CD14-positive monocyte (primary cell): ENCODE results near the gene RCOR3. TPM values are rescaled to one million over a fixed set of nuclear protein-coding genes. Genes with fewer than 3 reads are reported as not detected.

Experiments used
- DNase-seq, 3 donors: peaks; one replicate each; pipeline ENCODE4 v3.0.0-alpha.2; 2011 to 2022
- H2AFZ ChIP-seq: 2 replicates; pipeline ENCODE4 v1.6.0; 2012; ENCODE audit warnings: mild to moderate bottlenecking, low read depth, low read length, inconsistent platforms; ENCODE audit not compliant: insufficient read depth, poor library complexity, severe bottlenecking
- H3K27ac ChIP-seq, 2 donors: 1 replicate in 1 of 2; 2 replicates in 1 of 2; pipeline ENCODE4 v1.5.1; 2012 to 2013; ENCODE audit warnings: low read length in 2 of 2, control low read depth in 1 of 2, inconsistent platforms in 1 of 2, low read depth in 1 of 2, mild to moderate bottlenecking in 1 of 2
- H3K27me3 ChIP-seq, 2 donors: one replicate each; pipeline versions ENCODE4 v1.6.0 to v1.6.1; 2011 to 2013; ENCODE audit warnings: low read length in 2 of 2; ENCODE audit not compliant: control insufficient read depth in 2 of 2, insufficient read depth in 2 of 2
- H3K36me3 ChIP-seq, 2 donors: replicated peaks in 1 of 2; 1 replicate in 1 of 2; 2 replicates in 1 of 2; pipeline versions ENCODE4 v1.5.1 to v1.6.1; 2012 to 2013; ENCODE audit warnings: low read length in 2 of 2, control low read depth in 1 of 2, inconsistent platforms in 1 of 2, mild to moderate bottlenecking in 1 of 2; ENCODE audit not compliant: insufficient read depth in 2 of 2, control insufficient read depth in 1 of 2
- H3K4me1 ChIP-seq, 2 donors: 1 replicate in 1 of 2; 2 replicates in 1 of 2; pipeline versions ENCODE4 v1.5.1 to v1.6.1; 2012 to 2013; ENCODE audit warnings: low read length in 2 of 2, control low read depth in 1 of 2, inconsistent platforms in 1 of 2, mild to moderate bottlenecking in 1 of 2, moderate library complexity in 1 of 2; ENCODE audit not compliant: insufficient read depth in 2 of 2, control insufficient read depth in 1 of 2
- H3K4me2 ChIP-seq: replicated peaks from 2 replicates; pipeline ENCODE3; 2012; ENCODE audit warnings: low read length, moderate library complexity, mild to moderate bottlenecking; ENCODE audit not compliant: poor library complexity, severe bottlenecking; ENCODE audit errors: extremely low read depth
- H3K4me3 ChIP-seq, 3 experiments: fragments of 200-600 bp in 1 of 3; sonication (generic) in 1 of 3; replicated peaks in 1 of 3; 1 replicate in 2 of 3; 2 replicates in 1 of 3; pipeline ENCODE4 v1.5.1; 2011 to 2013; ENCODE audit warnings: low read length in 3 of 3, mild to moderate bottlenecking in 3 of 3, control low read depth in 2 of 3, low read depth in 2 of 3, inconsistent platforms in 1 of 3, moderate library complexity in 1 of 3
- H3K79me2 ChIP-seq: 2 replicates; pipeline ENCODE4 v1.6.0; 2012; ENCODE audit warnings: mild to moderate bottlenecking, control low read depth, inconsistent platforms, low read length, moderate library complexity; ENCODE audit not compliant: insufficient read depth
- H3K9ac ChIP-seq: 2 replicates; pipeline ENCODE4 v1.6.0; 2017; ENCODE audit warnings: low read length, mild to moderate bottlenecking; ENCODE audit not compliant: insufficient read depth, poor library complexity, severe bottlenecking
- H3K9me3 ChIP-seq, 2 donors: replicated peaks in 1 of 2; 1 replicate in 1 of 2; 2 replicates in 1 of 2; pipeline versions ENCODE4 v1.5.1 to v1.6.1; 2012 to 2013; ENCODE audit warnings: low read length in 2 of 2, control low read depth in 1 of 2; ENCODE audit not compliant: control insufficient read depth in 1 of 2, insufficient read depth in 1 of 2
- H4K20me1 ChIP-seq: 2 replicates; pipeline ENCODE4 v1.6.0; 2012; ENCODE audit warnings: mild to moderate bottlenecking, low read length, control low read depth, moderate library complexity; ENCODE audit not compliant: insufficient read depth
- H3K27ac Mint-ChIP-seq, 7 donors: one replicate each; pipeline ENCODE4 v1.8.0; 2020; ENCODE audit warnings: mild to moderate bottlenecking in 7 of 7, mixed read lengths in 7 of 7, moderate library complexity in 6 of 7, inconsistent platforms in 2 of 7
- H3K27me3 Mint-ChIP-seq, 3 donors: one replicate each; pipeline ENCODE4 v1.8.0; 2021 to 2022; ENCODE audit warnings: low read depth in 3 of 3, mild to moderate bottlenecking in 3 of 3, mixed read lengths in 3 of 3, moderate library complexity in 3 of 3, inconsistent platforms in 1 of 3
- H3K36me3 Mint-ChIP-seq, 2 donors: one replicate each; pipeline ENCODE4 v1.8.0; 2020; ENCODE audit warnings: mixed read lengths in 2 of 2, inconsistent platforms in 1 of 2, mild to moderate bottlenecking in 1 of 2
- H3K4me1 Mint-ChIP-seq: one replicate; pipeline ENCODE4 v1.8.0; 2020; ENCODE audit warnings: mild to moderate bottlenecking, mixed read lengths
- H3K4me3 Mint-ChIP-seq, 2 donors: one replicate each; pipeline ENCODE4 v1.8.0; 2020; ENCODE audit warnings: mild to moderate bottlenecking in 2 of 2, mixed read lengths in 2 of 2, moderate library complexity in 1 of 2
- H3K9me3 Mint-ChIP-seq, 7 donors: one replicate each; pipeline ENCODE4 v1.8.0; 2020 to 2022; ENCODE audit warnings: mixed read lengths in 7 of 7, mild to moderate bottlenecking in 6 of 7, moderate library complexity in 6 of 7, inconsistent platforms in 2 of 7
- WGBS: methylation state at CpG from one replicate; pipeline ENCODE4 v1.1.5; 2013; ENCODE audit warnings: missing lambda C conversion rate; ENCODE audit not compliant: insufficient coverage; 5-methylcytosine and 5-hydroxymethylcytosine counted together
- intact Hi-C, 2 donors: fragments of 100-400 bp; cut with micrococcal nuclease; formaldehyde crosslinking; loops; one replicate each; pipeline versions ENCODE4 v1.15.0 to v1.15.1; 2023
- polyA plus RNA-seq, 3 donors: library from polyadenylated mRNA; depleted of rRNA in 1 of 3; unstranded in 2 of 3; stranded (reverse) in 1 of 3; fragments of 300-500 nt in 2 of 3; fragments of >200 nt in 1 of 3; fragmentation: Illumina TruSeq in 2 of 3; gene quantifications; 1 replicate in 2 of 3; 2 replicates in 1 of 3; pipeline ENCODE4 v1.2.3, GENCODE V29; 2012 to 2021
- TF ChIP-seq, protein P1 (sequence below): fragments of 200-600 bp; IDR thresholded peaks from one replicate; pipeline ENCODE4 v1.8.0; 2022; ENCODE audit warnings: antibody characterized with exemption, mild to moderate bottlenecking

Gene RCOR3
- polyA plus RNA-seq, 3 donors, result 14.5 to 46.5 (median 21.6) TPM

DNA sequence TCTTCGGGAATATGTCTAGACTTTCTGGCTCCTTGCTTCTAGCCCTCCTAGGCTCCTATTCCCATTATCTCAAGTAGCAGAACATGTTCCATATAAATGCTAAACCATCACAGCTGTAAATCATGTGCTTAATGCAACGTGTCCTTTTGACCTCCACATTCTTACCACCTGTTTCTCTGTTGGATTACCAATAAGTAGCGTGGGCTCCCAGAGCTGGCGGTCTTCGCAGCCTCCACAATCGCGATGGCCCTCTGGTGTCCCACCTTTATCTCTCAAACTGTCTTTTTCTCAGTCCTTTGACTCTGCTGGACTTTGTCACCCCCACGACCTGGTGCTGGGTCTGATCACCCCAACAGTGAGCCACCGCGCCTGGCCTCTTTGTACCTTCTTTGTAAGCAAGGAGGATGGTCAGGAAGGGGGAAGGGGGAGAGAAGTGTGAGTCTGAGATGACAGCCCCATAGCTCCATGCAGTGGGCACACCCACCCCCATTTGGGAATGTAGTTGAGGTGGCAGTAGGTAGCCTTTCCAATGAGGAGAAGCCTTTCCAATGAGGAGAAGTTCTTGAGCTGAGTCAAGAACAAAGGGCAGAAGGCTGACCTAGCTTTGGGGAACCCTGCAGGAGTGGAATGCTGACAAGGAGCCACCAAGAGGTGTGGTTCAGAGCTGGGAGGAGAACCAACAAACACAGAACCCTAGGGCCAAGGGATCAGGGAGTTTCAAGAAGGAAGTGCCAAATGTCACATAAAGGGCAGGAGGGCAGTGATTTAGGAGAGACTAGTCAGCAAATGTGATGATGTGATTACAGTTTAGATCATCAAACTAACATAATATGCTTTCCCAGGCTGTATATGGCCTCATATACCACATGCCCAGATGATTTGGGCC, 81.7 kb downstream of the RCOR3 start:
- intact Hi-C loops, result no loop called here
- H3K4me3 ChIP-seq, result no peak overlapping the region
- H3K9ac ChIP-seq, result no peak overlapping the region
- H3K36me3 Mint-ChIP-seq, result peaks cover 0 to 2% of the 10 kb centered on the region in 2 donors
- no peaks in the 10 kb centered on the region for H3K9me3 ChIP-seq
- no peak overlapping the region for H2AFZ ChIP-seq
- no peaks in the 10 kb centered on the region for H3K36me3 ChIP-seq
- H3K27me3 ChIP-seq, result no peaks in the 10 kb centered on the region
- no peaks in the 10 kb centered on the region for H4K20me1 ChIP-seq
- 100% methylated on average over 5 of the region's 10 CpGs for WGBS
- no peak overlapping the region for H3K27ac ChIP-seq
- DNase-seq, result peak in 1 of 3 donors; percentile 14
- H3K27ac Mint-ChIP-seq, result peak overlapping the region in 3 of 7 donors; percentile 7 to 82 (median 73)
- H3K4me2 ChIP-seq, result no peak overlapping the region
- H3K4me1 ChIP-seq, result peaks cover 9 to 20% of the 10 kb centered on the region in 2 donors
- peaks cover 30% of the 10 kb centered on the region for H3K4me1 Mint-ChIP-seq
- peaks cover 0 to 2% (median 0%) of the 10 kb centered on the region in 7 donors for H3K9me3 Mint-ChIP-seq
- H3K79me2 ChIP-seq, result no peaks in the 10 kb centered on the region
- H3K4me3 Mint-ChIP-seq, result no peak overlapping the region
- peaks cover 0 to 3% (median 2%) of the 10 kb centered on the region in 3 donors for H3K27me3 Mint-ChIP-seq
- TF ChIP-seq, protein P1, sequence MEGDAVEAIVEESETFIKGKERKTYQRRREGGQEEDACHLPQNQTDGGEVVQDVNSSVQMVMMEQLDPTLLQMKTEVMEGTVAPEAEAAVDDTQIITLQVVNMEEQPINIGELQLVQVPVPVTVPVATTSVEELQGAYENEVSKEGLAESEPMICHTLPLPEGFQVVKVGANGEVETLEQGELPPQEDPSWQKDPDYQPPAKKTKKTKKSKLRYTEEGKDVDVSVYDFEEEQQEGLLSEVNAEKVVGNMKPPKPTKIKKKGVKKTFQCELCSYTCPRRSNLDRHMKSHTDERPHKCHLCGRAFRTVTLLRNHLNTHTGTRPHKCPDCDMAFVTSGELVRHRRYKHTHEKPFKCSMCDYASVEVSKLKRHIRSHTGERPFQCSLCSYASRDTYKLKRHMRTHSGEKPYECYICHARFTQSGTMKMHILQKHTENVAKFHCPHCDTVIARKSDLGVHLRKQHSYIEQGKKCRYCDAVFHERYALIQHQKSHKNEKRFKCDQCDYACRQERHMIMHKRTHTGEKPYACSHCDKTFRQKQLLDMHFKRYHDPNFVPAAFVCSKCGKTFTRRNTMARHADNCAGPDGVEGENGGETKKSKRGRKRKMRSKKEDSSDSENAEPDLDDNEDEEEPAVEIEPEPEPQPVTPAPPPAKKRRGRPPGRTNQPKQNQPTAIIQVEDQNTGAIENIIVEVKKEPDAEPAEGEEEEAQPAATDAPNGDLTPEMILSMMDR, result no peak

DNA sequence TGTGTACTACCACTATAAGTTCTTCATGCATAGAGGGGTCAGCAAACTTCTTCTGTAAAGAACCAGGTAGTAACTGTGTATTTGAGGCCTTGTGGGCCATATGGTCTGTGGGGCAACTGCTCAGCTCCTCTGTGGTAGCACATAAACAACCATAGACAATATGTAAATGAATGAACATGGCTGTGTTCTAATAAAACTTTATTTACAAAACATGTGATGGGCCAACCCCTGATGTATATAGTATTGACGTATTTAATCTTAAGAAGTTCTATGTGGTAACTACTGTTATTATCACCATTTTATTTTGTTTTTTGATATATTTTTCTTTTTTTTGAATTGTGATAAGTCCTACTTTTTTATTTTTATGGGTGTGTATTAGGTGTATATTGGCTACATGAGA, 82.8 kb downstream of the RCOR3 start:
- no peaks in the 10 kb centered on the region for H3K36me3 ChIP-seq
- H3K27me3 ChIP-seq, result no peaks in the 10 kb centered on the region
- intact Hi-C loops, result no loop called here
- Mint-ChIP-seq H3K27ac (no peak overlapping the region), H3K4me1 (peaks cover 31% of the 10 kb centered on the region), H3K4me3 (no peak overlapping the region), H3K36me3 (peaks cover 0 to 2% of the 10 kb centered on the region in 2 donors), H3K27me3 (peaks cover 0 to 3% (median 2%) of the 10 kb centered on the region in 3 donors), H3K9me3 (peaks cover 0 to 2% (median 0%) of the 10 kb centered on the region in 7 donors)
- H3K79me2 ChIP-seq, result no peaks in the 10 kb centered on the region
- H3K9me3 ChIP-seq, result no peaks in the 10 kb centered on the region
- no peak overlapping the region for H3K4me2 ChIP-seq
- H2AFZ ChIP-seq, result no peak overlapping the region
- H3K4me3 ChIP-seq, result no peak overlapping the region
- H3K4me1 ChIP-seq, result peaks cover 9 to 20% of the 10 kb centered on the region in 2 donors
- DNase-seq, result no peak
- H4K20me1 ChIP-seq, result no peaks in the 10 kb centered on the region
- WGBS, result no CpG with 5 or more reads among the region's 1 CpG
- H3K27ac ChIP-seq, result no peak overlapping the region
- H3K9ac ChIP-seq, result no peak overlapping the region
- TF ChIP-seq, protein P1, result no peak
